GM12864 (cell line): ENCODE data around the gene CDC14B.

Experiments
- DNase-seq: peaks from one replicate; pipeline ENCODE4 v3.0.0-alpha.2; 2011; ENCODE audit warnings: low read depth
- H3K4me3 ChIP-seq: 2 replicates; pipeline ENCODE4 v1.5.1; 2011; ENCODE audit warnings: mild to moderate bottlenecking, low read depth, low read length, control low read depth
- TF ChIP-seq, protein P1 (sequence below): IDR thresholded peaks from 2 replicates; pipeline ENCODE4 v1.5.1; 2011; ENCODE audit warnings: low read depth, mild to moderate bottlenecking, moderate library complexity, low read length, control low read depth, inconsistent platforms; ENCODE audit errors: missing control alignments

Gene CDC14B

DNA sequence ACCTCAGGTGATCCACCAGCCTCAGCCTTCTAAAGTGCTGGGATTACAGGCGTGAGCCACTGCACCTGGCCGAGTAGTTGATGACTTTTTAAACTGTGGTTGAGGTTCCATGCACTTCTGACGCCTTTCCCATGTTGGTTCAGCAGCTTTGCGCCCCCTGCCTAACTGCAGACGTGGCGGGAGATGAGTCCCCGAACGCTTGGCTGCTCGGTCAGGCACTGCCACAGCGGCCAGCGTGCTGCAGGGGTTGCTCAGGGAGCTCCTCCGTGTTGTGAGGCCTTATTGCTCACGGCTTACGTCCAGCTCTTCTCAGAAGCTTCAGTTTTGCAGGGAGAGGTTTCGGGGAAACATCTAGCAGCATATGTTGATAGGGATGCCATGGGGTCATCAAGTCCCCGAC lies 134.4 kb downstream of the CDC14B start:
- TF ChIP-seq, protein P1, sequence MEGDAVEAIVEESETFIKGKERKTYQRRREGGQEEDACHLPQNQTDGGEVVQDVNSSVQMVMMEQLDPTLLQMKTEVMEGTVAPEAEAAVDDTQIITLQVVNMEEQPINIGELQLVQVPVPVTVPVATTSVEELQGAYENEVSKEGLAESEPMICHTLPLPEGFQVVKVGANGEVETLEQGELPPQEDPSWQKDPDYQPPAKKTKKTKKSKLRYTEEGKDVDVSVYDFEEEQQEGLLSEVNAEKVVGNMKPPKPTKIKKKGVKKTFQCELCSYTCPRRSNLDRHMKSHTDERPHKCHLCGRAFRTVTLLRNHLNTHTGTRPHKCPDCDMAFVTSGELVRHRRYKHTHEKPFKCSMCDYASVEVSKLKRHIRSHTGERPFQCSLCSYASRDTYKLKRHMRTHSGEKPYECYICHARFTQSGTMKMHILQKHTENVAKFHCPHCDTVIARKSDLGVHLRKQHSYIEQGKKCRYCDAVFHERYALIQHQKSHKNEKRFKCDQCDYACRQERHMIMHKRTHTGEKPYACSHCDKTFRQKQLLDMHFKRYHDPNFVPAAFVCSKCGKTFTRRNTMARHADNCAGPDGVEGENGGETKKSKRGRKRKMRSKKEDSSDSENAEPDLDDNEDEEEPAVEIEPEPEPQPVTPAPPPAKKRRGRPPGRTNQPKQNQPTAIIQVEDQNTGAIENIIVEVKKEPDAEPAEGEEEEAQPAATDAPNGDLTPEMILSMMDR: no peak
- no peak for DNase-seq
- H3K4me3 ChIP-seq: no peak overlapping the region

DNA sequence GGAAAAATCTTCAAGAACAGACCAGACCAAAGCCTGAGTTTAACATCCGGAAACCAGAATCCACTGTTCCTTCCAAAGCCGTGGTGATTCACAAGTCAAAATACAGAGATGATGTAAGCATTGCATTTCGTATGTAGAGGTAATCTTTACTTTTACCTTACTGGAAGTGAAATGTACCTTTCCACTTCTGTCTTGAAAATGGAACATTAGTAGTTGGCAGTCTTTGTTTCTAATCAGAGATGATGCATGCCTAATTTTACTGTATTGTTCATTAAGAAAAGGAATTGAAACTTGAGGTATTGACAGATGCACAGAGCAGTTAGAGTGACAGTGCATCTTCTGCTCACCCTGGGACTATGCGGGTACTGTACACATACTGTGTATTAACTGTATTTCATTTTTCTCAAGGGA lies 135.1 kb downstream of the CDC14B start:
- TF ChIP-seq, protein P1: no peak
- DNase-seq: peak; percentile 52
- H3K4me3 ChIP-seq: no peak overlapping the region

DNA sequence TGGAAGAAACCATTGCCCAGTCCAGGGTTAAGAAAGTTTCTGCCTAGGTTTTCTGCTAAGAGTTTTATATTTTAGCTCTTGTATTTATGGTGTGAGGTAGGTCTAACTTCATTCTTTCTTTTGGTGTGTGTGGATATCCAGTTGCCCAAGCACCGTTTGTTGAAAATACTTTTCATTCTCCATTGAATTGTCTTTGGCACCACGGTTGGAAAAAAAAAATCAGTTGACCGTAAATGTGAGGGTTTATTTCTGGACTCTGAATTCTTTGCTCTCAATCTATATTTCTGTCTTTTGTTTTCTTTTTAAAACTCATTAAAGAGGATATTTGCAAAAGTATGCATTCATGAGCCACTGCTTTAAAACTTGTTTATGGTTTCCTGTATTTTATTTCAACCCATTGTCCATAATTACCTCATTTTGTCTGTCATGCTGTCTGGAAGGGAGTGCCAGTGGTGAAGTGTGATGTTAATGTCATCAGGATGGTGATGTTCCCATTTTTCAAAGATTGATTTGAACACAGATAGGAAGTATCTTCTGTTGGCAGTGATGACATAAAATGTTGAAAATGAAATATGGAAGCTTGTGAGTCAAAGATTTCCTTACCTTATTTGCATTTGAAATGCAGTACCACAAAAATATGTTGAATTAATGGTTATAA lies 135.8 kb downstream of the CDC14B start:
- TF ChIP-seq, protein P1: no peak
- DNase-seq: no peak
- H3K4me3 ChIP-seq: no peak overlapping the region

DNA sequence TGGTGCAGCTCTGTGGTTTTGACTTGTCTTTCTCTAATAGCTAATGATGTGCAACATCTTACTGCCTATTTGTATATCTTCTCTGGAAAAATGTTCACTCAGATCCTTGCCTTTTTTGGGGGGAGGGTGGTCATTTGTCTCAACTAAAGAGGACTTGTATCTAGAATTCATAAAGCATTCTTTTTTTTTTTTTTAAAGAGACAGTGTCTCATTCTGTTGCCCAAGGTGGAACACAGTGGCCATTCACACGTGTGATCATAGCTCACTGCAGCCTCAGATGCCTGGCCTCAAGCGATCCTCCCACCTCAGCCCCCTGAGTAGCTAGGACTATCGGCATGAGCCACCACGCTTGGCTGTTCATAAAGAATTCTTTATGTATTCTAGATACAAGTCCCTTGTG lies 136.4 kb downstream of the CDC14B start:
- TF ChIP-seq, protein P1: no peak
- DNase-seq: no peak
- H3K4me3 ChIP-seq: no peak overlapping the region

DNA sequence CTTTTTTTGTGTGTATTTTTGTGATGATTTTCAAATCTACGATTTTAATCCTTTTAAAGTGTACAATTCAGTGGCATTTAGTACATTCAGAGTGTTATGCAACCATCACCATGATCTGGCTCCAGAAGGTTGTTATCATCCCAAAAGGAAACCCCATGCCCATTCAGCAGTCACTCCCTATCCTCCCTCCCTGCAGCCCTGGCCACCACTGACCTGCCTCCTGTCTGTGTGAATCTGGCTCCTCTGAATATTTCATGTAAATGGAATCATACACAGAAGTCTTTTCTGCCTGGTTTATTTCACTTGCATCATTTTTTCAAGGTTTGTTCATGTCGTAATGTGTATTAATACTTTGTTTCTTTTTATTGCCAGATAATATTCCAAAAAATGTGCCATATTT lies 137.2 kb downstream of the CDC14B start:
- DNase-seq: no peak
- TF ChIP-seq, protein P1: no peak
- no peak overlapping the region for H3K4me3 ChIP-seq

DNA sequence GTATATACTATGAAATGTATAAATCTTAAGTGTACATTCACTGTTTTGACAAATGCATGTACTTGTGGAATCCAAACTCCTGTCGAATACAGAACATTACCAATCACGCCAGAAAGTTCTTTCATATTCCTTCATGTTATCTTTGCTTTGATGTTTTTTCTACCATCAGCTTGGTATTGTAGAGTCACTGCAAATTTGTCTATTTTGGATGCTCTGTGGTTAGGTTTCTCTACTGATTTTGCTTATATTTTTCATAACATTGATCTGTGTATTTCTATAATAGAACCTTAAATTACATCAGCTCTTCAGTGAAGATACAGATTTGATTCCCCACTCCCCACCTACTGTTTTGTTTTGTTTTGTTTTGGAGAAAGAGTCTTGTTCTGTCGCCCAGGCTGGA lies 138.9 kb downstream of the CDC14B start:
- no peak overlapping the region for H3K4me3 ChIP-seq
- no peak for DNase-seq
- TF ChIP-seq, protein P1: no peak

DNA sequence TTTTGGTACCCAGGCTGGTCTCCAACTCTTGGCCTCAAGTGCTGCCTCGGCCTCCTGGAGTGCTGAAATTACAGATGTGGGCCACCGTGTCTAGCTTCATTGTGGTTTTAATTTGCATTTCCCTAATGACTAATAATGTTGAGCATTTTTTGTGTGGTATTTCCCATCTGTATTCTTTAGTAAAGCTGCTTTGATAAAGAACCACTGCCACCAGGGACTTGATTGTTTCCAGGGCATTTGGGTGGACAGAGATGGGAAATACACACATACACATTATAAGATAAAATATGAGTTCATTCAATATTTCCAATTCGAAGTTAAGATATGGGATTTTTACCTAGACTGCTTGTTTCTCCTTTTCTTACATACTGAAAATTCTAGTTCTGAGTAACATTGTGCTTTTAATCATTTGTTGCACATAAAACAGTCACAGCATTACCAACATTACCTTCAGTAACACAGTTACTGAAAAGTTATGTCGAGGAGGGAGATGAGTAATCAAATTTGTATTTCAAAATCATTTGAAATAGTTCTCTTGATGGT lies 140.7 kb downstream of the CDC14B start:
- peak; percentile 34 for DNase-seq

More for the DNA sequence above, 140.7 kb downstream of the CDC14B start:
- H3K4me3 ChIP-seq: no peak overlapping the region
- TF ChIP-seq, protein P1: no peak
